Activated CD8-positive, alpha-beta memory T cell treated with anti-CD3 and anti-CD28 coated beads, Interleukin-2, amount 50 U/mL, for 48 hours (primary cell): ENCODE results near the gene NTN1.
"Not testable (repeated sequence)": the region's sequence is repeated elsewhere in the genome, so short reads cannot be mapped to it uniquely, and the experiment has no call there.

Experiments
- DNase-seq: peaks from one replicate; pipeline ENCODE4 v3.0.0-alpha.2; 2020

NTN1 gene

DNA sequence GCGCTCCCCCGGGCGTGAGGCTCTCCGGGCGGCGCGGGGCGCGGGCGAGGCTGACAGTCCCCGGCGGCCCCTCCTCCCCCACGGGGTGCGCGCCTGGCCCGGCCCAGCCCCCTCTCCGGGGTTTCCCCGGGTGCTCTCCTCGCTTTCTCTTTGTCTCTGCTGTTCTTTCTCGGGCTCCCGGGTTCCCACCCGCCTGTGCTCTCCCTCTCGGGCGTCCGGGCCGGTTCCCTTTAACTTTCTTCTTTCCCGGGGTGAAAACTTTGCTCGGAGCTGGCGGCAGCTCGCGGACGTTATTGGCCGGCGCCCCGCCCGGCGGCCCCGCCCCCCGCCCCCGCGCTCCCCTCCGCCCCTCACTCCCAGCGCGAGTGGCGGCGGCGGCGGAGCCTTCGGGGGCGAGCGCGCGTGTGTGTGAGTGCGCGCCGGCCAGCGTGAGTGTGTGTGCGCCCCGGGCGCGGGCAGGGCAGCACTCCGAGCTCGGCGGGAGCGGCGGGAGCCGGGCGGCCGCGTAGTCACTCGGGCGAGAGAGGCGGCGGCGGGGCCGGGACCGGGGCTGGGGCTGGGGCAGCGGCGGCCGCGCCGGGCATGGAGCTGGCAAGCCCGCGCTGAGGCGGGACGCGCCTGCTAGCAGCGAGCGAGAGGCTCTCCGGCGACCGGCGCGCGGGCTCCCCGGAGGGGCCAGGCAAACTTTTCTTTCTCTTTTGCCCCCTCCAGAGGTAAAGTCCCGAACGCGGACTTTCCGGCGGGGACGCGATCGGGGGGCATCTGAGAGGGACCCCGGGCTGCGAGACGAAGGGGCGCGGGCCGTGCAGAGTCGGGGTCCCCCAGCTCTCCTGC lies at the start of gene NTN1:
Gene NTN1 (plus strand): TSS at position 353 of the 834 bp plus-strand sequence. CDS start 864 bp downstream, outside the sequence.
- DNase-seq, result peak; percentile 75

DNA sequence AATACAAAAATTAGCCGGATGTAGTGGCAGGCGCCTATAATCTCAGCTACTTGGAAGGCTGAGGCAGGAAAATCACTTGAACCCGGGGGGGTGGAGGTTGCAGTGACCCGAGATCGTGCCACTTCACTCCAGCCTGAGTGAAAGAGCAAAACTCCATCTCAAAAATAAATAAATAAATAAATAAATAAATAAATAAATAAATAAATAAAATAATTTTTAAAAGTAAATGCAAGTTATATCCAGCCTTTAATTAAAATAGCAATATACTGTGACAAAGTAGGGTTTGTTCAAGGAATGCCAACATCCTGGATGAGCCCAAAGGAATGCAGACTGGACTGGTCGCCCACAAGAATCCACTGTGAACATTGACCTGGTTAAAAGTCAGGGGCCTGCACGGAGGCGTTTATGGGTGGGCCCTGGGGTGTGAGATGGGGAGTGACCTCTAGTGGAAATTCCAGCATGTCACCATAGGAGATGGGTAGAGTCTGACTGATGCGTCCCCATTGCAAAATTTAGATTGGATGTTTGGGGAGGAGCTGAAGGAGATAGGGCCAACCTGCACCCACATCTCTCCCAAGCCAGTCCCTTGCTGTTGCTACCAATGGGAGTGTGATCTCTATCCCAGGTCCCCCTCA lies 46.1 kb upstream of the NTN1 start:
- no peak for DNase-seq

DNA sequence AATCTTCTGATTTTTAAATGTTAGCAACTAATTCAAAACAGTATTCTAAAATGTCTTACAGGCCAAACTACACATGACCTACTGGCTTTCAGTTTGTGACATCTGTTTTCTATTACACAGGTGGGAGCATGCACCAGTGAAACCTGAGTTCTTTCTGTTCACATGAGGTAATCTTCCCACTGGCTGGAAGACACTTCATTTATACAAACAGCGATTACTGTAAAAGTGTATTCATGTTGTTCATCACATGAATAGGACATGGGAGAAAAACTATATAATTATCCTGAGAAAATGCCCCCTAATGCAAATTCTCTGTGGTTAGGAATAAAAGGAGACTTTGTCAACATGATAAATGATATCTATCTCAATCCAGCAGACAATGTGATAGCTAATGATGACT lies 44.7 kb upstream of the NTN1 start:
- no peak for DNase-seq

DNA sequence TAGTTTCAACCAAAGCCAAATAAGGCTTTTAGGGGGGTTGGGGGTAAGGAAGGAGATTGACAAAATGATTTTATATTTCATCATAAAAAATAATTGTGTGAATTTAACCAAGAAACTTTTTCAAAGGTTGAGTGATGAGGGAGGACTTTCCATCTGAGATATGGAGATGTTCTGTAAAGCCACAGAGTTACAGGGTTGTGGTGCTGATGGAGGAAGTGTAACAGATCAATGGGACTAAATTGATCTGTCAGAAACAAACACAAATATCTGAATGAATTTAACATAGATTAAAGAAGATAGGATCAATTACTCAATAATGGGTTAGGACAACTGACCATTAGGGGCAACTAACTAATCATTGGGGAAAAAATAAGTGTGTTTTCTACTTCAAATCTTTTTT lies 41.6 kb upstream of the NTN1 start:
- DNase-seq, result no peak

DNA sequence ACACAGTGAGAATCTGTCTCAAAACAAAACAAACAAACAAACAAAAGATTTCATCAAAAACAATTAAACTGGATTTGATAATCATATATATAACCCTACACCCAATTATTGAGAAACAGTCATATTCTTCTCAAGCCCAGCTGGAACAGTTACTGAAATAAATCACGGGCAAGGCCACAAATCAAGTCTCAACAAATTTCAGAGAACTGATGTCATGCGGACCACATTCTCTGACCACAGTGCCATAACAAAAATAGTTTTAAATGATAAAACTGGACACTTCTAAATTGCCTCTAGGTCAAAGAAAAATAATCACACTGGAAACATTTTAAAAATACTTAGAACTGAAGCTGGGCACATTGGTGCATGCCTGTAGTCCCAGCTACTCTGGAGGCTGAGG lies 39.9 kb upstream of the NTN1 start:
- DNase-seq, result no peak

DNA sequence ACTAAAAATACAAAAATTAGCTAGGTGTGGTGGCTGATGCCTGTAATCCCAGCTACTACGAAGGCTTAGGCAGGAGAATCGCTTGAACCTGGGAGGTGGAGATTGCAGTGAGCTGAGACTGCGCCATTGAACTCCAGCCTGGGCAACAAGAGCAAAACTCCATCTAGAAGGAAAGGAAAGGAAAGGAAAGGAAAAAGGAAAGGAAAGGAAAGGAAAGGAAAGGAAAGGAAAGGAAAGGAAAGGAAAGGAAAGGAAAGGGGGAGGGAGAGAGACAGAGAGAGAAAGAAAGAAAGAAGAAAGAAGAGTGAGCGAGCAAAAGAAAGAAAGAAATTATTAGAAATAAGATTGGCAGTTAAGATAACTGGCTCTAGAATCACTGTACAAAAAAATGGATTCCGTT lies 37.1 kb upstream of the NTN1 start:
- not testable (repeated sequence) for DNase-seq

DNA sequence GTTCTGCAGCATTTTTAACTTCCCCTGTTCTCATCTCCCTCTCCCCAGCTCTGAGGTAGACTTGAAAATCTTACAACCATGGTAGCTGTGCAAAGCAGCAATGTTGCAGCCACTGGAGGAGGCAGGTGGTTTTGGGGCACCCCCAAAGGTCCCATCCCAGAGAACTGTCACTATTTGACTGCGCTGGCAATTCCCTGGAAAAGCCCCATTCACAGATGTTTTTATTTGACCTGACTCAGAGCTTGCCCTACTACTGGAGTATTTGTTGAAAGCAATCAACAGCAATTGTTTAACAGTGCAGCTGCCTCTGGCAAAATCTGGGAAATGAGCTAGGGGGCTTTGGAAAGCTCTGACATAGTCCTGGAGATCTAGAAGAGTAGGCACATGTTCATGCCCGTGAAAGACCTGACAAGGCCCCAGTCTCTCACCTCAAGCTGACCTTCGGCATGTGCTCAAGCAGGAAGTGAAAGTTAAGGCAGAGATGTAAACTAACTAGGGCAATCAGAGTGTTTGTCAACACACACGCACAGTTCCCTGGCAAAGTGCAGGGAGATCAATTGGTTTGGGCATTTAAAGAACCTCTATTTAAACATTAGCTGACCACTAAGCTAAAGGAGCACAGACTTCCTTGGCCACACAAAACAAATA lies 36.1 kb upstream of the NTN1 start:
- no peak for DNase-seq

DNA sequence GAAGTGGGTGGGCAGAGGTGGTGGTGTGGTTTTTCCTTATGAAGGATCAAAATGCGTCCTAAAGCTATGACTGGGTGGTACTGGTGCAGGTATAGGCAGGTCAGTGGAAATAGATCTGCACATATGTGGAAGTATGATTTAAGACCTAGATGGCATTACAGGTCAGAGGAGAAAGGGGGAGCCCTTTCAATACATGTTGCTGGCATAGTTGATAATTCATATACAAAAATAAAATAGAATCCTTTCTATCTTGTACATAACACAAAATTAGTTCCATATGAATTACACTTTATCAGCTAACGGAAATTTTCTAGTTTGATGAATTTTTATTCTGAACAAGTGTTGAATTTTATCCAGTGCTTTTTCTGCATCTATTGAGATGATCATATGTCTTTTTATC lies 35.0 kb upstream of the NTN1 start:
- no peak for DNase-seq

DNA sequence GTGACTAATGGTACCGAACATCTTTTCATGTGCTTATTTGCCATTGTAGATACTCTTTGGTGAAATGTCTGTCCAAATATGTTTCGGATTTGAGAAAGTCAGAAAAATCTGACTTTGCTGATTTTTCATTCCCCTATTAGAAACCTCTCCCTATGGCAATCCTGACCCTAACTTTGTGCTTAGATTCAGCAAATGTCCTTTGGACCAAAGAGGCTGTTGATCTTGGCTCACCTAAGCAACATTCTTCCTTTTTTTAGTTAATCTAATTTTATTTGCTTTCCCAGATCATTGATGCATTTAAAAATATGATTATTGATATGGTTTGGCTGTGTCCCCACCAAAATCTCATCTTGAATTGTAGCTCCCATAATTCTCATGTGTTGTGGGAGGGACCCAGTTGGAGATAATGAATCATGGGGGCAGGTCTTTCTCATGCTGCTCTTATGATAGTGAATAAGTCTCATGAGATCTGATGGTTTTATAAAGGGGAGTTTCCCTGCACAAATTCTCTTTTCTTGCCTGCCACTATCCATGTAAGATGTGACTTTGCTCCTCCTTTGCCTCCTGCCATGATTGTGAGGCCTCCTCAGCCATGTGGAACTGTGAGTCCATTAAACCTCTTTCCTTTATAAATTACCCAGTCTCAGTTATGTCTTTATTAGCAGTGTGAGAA lies 32.9 kb upstream of the NTN1 start:
- not testable (repeated sequence) for DNase-seq

DNA sequence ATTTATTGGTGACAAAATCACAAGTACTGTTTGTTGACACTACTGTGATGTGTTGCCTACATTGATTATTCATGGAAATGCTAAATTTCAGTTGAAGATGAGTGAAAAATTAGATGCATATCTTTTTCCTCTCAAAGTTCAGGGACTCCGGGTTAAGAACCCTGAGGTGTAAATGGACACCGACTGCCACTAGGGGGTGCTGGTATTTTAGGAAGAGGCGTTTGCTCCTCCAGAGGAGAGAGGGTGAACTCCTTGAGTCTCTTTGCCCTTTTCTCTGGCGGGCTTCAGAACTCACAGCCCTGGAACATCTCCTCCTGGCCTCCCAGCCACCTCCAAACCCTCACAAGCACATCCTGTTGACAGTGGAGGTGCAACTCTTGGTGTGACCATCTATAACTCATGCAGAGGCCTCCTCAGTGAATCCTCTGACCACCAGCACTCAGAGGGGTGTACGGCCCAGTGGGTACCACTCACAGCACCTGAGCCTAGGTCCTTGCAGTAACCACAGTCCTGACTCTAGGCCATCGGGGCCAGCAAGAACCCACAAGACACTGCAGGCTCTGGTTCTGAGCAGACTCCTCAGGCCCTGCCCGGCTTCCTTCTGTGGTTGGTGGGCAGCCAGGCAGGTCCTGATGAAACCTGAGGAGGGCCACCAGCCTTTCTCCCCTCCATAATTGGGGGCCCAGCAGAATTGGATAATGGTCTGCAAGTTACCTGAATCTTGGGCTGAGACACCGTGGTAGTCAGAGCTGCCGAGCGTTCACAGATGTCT lies 29.6 kb upstream of the NTN1 start:
- DNase-seq, result peak; percentile 81

DNA sequence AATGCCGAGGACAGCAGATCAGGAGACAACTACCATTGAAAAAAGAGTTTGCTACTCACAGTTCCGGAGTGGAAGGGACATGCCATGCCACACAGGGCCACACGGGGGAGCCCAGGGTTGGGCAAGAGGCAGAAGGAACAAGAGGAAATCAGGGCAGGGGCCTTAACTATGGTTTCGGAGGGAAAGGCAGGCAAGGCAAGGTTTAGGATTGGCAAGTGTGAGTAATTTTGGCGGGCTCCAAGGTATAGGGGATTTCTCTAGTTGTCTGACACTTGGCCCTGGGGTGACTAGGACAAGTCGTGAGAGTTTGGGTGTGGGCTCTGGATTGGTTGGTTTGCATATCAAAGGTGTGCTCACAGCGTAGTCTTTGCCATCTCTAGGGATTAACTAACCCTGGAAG lies 27.0 kb upstream of the NTN1 start:
- peak; percentile 82 for DNase-seq

DNA sequence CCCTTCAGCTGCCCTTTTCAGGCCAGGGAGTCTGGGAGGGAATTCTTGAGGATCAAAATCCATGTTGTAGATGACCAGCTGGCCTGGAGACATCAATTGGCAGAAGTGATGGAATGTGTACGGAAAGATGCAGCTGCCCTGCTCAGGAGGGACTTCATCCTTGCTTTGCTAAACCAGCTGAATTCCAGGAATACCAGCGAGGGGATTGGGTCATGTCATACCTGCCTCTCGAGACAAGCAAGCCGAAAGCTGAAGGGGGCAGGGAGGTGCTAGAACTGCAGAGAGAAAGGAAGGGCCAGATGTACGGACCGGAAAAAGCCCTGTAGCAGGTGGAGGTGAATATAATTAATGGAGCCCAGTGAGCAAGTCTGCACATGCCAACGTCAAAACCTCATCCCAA lies 25.6 kb upstream of the NTN1 start:
- no peak for DNase-seq

DNA sequence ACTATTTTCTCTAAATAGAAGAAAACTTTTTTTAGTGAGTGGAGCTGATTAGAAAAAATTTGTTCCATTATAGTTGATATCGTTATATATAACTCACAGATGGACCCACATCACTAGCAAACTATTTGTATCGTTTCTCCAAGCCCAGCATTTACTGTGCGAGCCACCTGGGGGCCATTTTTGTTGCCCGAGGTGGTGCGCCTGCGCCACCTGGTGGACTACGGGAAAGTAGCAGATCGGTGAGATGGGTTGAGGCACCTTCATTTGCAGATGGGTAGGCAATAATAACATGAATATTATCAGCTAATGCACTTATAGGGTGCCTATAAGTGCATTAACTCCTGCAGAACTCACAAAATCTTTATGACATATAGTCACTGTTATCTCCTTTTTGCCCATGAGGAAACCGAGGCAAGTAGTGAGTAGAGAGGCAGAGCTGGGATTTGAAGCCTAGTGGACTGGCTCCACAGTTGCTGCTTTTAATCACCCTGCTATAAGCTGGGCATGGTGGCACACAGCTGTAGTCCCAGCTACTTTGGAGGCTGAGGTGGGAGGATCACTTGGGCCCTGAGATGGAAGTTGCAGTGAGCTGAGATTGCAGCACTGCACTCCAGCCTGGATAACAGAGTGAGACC lies 23.2 kb upstream of the NTN1 start:
- DNase-seq, result peak; percentile 89

DNA sequence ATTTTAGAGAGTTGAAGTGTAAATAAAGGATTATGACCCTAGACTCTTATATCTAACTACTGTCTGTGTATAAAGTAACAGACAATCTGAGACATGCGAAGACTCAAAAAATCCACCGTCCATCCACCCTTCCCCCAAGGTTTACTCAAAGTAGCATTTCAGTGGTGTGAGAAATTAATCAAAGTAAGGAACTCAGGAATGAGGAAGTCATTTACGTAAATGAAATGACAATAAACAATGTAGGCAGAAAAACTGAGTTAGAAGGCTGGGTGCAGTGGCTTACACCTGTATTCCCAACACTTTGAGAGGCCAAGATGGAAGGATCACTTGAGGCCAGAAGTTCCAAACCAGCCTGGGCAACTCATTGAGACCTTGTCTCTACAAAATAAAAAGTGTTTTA lies 19.8 kb upstream of the NTN1 start:
- no peak for DNase-seq

DNA sequence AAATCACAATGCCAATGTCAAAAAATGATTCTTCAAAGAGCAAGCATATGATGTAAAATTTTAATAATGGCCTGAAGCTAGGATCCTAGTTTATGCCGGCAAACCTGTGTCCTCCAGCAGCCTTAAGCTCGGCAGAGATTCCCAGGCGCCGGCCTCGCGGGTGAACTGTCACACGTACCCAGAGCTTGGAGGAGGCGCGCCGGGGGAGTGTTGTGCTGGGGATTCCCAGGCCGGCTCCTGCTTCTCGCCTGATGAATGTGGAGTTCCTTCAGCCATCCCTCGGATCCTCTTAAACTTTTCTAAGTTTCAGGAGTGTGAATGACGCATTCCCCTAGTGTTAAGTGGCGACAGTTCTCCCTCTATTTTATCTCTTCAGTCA lies 19.1 kb upstream of the NTN1 start:
- peak; percentile 50 for DNase-seq

DNA sequence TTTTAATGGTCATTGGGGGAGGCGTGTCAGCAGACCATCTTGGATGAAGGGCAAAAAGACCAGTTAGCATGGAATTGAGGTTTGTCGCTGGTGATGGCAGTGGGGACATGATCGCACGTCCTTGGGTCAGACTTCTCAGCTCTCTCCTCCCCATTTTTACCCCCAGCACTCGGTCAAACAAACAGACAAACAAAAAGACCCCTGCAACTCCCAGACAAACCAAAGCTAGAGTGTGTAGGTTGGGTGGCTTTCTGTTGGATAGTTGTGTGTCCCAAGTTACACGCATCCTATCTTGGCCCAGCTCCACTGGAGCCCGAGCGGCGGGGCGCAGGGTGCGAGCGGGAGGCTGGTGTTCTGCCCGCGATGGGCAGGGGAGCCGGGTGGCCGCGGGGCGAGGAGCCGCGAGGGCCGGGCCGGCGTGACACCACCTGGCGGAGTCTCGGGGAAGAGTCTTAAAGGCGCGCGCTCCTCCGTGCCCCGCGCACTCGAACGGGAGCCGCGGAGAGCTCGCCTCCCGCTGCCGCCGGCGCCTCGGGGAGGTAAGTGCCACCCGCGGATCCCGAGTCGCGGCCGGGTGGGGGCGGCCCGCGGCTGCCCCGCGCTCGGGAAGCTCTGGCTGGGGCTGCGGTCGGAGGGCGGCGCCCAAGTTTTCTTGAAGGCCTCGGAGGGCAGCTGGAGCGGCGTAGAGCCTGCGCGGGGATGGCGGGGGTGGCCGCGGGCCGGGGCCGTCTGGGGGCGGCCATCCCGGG lies 18.5 kb upstream of the NTN1 start:
- peak; percentile 71 for DNase-seq

DNA sequence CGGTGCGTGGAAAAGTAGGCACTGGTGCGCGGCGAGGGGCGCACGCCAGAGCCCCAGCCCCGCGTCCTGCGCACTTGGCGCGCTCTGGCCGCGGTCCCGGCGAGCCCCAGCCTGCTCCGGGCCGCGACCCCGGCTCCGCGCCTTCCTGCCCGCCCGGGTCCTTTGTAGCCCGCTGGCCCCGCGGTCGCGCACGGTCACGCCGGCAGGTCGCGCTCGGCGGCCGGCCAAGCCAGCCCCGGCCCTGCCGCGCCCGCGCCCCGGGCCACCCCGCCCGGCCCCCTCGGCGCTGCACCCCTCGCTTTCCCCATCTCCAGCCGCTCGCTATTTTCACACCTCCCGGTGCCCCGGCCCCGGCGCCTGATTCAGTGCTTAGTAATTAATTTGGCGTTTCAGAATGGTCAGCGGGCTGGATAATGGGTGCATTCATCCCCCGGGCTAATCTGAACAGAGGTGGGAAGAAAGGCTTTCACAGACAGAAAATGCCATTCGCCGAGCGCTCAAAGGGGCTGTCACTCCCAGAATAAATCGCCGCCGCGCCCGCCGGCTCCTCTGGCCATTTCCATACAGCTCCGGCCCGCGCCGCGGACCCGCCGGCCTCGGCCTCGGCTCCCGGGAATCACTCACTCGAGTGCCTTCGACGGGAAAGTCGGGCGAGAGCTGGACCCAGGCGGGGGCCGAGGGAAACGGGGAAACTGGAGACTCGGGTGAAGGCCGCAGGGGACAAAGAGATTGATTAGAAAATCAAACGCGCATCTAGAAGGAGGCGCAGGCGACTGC lies 17.8 kb upstream of the NTN1 start:
- peak; percentile 51 for DNase-seq

DNA sequence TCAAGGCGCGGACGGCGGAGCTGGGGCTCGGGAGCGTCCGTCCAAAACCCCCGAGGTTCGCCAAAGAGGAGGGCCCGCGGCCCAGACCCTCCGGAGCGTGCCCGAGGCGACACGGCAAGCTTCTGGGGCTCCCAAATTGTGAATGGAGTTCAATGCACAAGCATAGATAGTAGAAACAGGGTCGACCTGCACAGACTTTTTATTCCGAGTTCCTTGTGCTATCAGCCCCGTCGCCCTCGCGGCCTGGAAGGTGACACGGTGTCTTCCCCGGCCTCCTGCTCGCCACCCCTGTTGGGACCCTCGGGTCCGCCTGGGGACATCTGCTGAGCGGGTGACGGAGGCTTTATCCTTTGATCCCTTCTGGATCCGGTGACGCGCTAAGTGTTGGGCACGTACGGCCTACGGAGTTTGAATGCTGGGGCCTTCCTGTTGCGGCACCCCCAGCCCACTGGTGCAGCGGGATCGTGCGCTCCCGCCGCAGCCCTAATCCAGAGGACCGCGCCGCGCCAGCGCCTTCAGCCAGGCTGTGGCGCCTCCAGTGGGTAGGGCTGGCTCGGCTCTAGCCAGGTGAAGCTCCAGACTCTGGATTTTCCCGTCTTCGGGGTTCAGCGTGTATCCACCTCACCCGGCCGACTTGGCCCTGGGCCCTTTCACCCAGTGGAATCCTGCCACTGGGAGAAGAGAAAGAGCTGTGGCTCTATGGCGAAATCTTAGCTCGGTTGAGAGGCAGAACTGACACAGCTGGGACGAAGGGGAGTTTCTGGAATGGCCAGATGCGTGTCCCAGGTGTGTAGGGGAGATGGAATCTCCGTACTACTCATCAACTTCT lies 17.0 kb upstream of the NTN1 start:
- peak; percentile 56 for DNase-seq

DNA sequence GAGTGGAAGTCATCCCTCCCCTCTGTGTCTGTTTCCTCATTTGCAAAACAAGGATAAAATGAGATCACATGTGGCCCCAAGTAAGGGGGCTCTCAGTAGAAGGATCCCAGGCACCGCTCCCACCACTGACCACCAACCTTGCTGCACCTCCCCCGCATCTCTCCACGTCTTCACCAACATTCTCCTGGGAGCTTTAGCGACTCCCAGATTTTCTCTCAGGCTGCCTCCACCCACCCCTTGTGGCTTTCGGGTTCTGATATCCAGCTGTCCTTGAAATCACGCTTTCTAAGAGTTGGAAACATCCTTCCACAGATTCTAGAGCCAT lies 16.4 kb upstream of the NTN1 start:
- DNase-seq, result peak; percentile 17
